ENCODE results near the gene MST1.

Gene MST1

DNA sequence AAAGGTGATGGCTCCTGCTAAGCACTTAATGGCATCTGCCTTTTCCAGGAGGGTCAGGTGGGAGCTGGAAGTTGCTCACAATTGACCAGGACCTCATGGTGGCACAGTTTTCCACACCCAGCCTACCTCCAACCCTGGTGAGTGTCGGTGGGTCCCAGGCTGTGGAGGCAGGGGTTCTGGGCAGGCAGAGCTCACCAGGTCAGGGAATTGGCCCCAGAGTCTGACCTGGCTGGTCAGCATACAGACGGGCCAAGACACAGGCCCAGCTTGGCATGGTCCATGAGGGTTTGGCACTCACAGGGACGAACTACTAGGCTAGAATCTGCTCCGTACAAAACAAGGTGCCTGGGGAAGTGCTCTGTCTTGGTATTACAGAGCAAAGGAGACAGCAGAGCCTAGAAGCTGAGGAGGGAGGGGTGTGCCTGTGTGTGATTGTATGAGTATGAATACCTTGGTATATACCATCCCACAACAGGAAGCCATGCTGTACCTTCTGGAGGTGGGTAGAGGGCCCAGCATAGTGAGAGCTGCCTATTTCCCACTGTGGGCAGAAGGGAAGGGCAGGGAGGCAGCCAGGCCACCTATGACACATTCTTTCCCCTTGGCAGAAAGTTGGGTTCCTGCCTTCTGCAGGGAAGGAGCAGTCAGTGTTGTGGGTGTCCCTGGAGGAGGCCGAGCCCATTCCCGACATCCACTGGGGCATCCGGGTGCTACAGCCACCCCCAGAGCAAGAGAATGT lies 8.6 kb downstream of the MST1 start:
- DNase-seq (ENCODE audit: low read depth in 1 of 2, low spot score in 1 of 2): no peak

DNA sequence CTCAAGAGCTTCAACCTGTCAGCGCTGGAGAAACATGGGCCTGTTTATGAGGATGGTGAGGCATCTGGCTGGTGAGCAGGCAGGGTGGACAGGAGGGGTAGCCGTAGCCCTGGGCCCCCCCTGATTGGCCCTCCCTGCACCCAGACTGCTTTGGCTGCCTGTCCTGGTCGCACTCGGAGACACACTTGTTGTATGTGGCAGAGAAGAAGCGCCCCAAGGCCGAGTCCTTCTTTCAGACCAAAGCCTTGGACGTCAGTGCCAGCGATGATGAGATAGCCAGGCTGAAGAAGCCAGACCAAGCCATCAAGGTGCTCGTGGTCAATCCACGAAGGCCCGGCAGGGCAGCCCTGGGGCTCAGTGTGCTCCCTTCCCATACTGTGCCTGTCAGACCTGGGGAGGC lies 13.4 kb downstream of the MST1 start:
- DNase-seq (ENCODE audit: low read depth in 1 of 2, low spot score in 1 of 2): no peak

DNA sequence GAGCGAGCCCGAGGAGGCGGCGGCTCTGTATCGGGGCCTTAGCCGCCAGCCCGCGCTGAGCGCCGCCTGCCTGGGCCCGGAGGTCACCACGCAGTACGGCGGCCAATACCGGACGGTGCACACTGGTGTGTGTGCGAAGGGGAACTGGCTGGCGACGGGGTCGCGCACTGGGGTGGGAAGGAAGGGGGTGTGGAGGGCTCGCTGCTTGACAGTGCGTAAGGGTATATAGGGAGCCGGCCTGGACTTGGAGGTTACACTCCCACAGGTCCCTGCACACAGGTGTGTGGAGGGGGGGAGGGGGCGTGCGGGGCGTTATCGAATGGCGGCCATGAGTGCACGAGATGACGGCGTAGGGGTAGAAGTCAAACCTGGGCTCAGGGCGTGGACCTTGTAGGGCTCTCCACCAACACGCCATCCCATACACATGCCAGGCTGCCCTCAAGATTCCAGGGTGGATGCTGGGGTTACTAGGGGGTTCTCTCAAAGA lies 14.7 kb downstream of the MST1 start:
- DNase-seq (ENCODE audit: low read depth in 1 of 2, low spot score in 1 of 2): peak in 1 of 2 donors; percentile 25

DNA sequence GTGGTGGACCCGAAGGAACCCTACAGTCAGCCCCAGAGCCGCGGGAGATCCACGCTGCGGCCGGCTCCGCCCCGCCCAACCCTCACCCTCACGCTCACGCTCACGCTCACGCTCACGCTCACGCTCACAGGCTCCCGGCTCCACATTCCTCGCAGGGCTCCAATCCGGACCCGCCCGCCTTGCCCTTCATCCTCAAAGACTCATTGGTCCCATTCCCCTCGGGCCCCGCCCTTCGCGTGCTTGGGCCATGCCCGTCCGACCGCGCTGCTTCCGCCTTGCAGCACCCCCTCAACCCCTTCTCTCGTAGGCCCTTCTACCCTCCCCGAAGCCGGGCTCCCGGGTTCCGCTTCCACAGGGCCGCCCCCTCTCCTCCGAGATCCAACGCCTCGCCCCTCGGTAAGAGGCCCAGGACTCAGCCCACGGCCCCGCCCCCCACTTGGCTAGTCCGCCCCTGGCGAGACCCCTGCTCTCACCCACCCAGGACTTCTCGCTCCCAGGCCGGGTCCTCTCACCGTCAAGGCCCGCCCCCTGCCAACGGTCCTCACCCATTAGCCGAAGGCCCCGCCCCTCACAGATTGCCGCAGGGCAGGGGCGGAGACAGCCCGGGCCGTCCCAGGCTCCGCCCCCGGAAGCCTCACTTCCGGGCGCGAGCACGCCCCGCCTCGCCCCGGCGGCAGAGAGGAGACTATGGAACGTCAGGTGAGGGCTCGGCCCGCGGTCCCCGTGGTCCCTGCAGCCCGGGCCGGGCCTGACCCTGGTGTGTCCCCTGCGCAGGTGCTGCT lies 15.4 kb downstream of the MST1 start, which contains the start of gene APEH:
TSS of gene APEH (plus strand) at position 637 of the 782 bp plus-strand sequence. CDS start at position 688, 51 bp downstream.
- peak; percentile 94 to 99 for DNase-seq (ENCODE audit: low read depth in 1 of 2, low spot score in 1 of 2)

DNA sequence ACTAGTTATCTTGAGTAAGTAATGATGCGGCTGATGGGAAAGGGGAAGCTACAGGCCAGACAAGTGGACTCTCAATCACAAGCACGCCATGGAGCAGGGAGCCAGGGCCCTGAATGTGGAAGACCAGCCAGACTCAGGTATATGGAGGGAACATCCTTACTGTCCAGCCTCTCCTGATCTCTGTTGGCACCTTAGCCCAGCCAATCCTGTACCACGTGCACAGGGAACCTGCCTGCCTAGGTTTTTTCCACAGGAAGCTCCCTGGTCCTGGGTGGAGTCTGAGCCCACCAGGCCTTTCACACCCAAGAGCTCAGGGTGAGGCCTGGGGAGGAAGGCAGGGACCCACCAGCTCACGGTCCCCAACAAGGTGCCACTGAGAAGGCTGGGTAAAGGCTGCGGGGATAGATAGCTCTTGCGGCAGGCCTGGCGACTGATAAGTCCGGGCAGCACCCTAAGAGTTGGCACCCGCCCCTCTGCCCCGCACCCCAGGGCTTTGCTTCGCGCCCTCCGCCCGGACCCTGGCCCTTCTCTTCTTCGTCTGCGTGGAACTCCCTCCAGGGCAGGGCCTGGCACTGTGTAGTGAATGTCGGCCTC lies 16.1 kb downstream of the MST1 start:
- peak in 1 of 2 donors; percentile 19 for DNase-seq (ENCODE audit: low read depth in 1 of 2, low spot score in 1 of 2)

DNA sequence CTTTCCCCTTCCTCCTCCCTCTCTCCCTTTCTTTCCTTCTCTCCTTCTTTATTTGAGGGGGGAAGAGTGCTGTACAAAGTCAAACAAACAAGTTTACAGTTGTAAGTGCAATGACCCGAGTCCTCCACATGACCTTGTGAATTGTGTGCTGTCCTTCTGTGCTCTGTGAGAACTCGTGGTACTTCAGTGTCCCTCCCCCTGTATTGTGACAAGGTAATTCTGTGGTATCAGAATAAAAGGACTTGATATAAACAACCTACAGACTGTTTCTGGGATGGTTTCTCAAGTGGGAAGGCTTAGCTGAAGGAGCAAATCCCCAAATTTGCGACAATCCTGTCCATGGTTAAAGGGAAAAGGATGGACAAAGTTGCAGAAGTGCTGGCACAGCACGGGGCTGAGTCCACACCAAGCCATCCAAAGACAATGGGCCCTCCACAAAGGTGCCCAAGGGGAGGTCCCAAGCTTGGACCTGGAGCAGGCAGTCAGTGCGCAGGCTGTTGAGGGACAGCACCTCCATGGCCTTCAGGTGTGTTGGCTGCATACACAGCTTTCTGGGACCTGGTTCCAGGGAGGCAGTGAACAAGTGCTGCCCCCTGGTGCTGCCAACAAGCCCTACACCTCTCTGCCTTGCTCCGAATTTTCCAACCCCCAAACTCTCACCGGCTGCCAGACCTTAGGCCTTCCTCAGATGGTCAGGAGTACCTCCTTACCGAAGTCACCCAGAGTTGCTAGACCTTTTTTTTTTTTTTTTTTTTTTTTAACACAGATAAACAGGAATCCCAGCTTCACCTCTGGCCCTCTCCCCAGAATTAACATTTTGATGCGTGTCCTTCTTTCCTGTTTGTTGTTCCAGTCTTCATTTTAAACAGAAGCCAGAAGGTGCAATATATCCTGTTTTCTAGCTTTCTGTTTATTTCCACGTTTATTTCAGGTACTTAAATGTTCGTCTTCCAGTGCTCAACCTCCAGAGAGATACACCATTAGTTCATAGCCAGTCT lies 17.7 kb downstream of the MST1 start:
- DNase-seq (ENCODE audit: low read depth in 1 of 2, low spot score in 1 of 2): peak; percentile 52 to 67

DNA sequence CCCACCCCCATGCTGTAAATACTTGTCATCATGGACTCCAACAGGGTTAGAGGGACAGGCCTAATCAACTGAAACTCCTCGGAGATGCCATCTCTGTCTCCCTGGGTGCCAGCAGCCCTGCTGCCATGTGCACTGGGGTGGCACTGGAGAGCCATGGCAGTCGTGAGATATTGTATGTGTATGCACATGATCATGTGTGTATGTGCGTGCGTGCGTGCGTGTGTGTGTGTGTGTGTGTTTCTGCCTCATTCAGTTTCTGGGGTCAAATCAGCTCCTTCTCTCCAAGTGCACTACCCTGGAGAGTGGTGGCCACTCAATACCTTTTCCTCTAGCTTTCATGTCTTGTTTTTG lies 18.4 kb downstream of the MST1 start:
- no peak for DNase-seq (ENCODE audit: low read depth in 1 of 2, low spot score in 1 of 2)

DNA sequence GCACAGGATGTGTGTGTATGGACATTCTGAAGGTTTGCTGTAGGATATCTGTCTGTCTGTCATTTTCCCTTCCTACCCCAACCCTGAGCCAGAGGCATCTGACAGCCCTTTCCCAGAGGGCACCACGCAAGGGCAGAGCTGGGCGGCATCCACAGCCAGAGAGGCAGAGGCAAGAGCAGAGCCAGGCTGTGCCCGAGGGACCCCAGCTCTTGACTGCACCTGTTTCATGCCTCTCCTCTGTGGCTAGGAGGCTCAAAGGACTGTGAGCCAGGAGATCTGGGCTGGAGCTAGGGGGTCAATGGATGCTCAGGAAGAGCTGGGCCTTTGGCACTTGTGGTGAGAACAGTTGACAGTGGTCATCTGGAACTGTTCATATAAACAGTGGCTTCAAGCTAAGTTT lies 19.9 kb downstream of the MST1 start:
- DNase-seq (ENCODE audit: low read depth in 1 of 2, low spot score in 1 of 2): no peak

DNA sequence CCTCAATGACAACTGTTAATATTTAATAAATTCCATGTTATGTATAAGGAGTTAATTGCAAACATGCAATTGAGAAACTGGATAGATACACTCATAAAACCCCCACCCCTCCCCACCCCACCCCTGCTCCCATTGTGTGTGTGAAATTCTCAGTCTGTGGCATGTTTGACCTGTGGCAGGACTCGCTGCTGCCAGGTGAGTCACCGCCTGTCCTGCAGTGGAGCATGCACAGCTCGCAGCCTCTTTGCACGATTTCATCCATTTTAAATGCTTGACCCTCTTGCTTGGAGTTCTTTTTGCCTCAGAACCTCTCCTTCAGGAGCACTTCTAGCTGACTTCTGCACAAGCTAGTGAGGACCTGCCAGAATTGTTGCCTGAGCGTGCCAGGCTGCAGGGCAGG lies 20.4 kb downstream of the MST1 start:
- DNase-seq (ENCODE audit: low read depth in 1 of 2, low spot score in 1 of 2): no peak

DNA sequence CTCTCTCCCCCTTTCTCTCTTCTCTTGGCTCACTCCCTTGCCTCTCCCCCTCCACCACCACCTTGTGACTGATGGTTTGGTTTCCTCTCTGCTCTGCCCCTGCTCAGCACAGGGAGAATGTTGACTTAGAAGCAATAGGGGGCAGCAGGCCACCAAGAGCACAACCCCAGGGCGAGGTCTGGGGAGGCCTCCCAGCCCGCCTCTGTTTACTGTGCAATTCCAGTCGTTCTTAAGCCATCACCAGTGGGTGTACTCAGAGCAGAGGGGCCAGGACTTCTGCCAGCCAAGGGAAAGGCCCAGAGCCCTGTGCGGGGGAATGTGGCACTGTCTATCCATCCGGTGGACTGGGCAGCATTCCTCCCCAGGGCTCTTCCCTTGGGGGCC lies 20.9 kb downstream of the MST1 start:
- DNase-seq (ENCODE audit: low read depth in 1 of 2, low spot score in 1 of 2): no peak

DNA sequence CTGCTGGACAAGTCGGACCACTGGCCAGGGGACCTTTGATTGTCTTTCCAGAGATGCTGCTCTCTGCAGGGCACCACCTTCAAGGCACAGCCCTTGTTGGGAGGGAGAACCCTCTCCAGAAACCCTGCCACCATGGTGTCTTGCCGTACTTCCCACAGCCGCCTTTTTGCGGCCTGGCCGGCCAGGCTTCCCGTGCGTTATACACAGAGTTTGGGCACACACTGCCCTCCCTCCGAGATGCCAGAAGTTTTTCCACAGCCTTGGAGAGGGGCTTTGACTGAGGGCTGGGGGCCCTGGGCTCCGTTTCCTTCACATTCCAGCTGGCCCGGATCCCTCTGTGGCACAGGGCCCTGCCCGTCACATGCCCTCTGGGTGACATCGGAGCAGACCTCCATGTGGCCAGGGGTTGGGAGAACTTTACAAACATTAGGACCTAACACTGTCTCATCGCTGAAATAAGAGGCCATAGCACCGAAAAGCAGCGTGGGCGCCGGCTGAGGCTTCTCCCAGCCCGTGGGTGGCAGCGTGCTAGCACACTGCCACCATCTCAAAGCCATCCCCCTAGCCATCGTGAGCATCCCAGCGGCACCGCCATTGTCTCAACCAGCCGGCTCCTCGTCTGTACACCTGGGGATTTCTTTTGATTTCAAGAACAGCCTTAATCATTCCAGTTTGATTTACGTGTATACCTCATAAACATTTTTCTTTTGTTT lies 21.4 kb downstream of the MST1 start:
- DNase-seq (ENCODE audit: low read depth in 1 of 2, low spot score in 1 of 2): no peak

DNA sequence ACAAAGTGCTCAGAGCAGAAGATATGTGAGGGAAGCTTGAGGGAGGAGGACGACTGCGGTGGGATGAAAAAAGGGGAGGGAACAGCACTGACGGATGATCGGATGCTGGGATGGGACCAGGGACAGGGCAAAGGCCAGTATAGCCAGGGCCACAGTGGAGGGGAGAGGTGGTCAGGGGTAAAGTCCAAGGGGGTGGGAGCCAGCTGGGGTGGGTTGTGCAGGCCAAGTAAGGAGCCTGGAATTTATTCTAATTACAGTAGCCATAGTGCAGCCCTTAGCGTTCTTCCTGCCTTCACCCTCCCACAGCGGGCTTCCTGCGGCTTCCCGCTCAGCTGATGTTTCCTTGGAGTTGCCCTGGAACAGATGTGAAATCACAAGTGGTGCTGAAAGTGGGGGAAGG lies 22.7 kb downstream of the MST1 start:
- no peak for DNase-seq (ENCODE audit: low read depth in 1 of 2, low spot score in 1 of 2)

DNA sequence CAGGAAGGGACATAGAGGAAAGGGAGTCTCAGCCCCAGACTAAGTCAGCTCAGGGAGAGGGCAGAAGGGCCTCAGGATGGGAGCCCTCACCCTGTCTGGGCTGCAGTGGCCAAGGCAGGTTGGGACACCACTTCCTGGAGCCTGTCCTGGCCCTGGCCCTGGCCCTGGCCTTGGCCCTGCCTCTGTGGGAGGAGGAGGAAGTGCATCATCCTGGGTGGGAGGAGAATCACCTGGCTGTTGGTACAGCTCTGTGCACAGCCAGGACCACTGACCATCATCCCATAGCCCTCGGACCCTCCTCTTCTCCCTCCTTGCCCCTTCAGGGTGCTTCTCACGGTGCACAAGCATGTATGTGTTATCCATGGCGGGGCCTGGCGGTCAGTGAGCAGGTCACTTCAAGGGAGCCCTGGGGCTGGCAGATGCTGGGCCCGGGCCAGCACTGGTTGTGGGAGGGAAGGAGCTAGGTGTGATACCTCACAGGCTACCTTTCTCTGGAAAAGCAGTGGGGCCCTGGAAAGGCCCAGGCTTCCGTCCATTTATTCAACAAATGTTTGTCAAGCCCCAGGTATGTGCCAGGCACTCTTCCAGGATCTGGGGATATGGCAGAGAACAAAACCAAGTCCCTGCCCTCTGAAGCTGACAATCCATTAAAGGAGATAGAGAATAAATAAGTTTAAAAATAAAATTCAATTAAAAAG lies 23.3 kb downstream of the MST1 start:
- DNase-seq (ENCODE audit: low read depth in 1 of 2, low spot score in 1 of 2): no peak

DNA sequence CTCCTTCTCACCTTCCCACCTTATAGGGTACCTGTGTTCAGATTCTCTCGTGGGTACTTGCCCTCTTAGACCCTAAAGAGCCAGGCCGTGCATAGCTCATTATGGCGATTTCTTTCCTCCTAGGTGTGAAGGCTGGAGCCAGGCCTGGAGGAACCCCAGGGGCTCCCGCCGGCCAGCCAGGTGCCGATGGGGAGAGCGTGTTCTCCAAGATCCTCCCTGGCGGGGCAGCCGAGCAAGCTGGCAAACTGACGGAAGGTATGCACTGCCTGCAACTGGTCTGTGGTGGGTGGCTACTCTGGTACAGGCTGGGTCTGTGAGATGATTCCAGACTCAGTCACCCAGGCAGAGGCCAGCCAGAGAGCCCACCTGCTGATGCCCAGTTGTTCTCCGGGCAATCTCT lies 25.0 kb downstream of the MST1 start:
- no peak for DNase-seq (ENCODE audit: low read depth in 1 of 2, low spot score in 1 of 2)

DNA sequence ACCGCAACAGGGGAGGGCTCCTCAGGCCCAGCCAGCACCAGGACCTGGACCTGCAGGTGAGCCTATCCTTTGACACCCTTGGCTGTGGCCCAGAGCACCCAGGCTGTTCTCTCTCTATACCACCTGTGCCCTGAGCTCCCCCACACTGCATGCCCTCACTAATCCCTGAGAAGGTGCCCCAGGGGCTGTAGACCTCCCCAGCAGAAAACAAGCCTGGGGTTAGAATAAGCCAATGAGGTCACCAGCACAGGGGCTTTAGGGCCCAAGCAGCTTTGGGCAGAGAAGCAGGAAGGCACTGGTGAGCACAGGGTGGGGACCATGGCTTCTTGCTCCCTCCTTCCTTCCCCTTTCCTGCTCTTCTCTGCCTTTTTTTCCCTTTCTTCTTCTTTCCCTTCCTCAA lies 25.4 kb downstream of the MST1 start:
- DNase-seq (ENCODE audit: low read depth in 1 of 2, low spot score in 1 of 2): no peak

DNA sequence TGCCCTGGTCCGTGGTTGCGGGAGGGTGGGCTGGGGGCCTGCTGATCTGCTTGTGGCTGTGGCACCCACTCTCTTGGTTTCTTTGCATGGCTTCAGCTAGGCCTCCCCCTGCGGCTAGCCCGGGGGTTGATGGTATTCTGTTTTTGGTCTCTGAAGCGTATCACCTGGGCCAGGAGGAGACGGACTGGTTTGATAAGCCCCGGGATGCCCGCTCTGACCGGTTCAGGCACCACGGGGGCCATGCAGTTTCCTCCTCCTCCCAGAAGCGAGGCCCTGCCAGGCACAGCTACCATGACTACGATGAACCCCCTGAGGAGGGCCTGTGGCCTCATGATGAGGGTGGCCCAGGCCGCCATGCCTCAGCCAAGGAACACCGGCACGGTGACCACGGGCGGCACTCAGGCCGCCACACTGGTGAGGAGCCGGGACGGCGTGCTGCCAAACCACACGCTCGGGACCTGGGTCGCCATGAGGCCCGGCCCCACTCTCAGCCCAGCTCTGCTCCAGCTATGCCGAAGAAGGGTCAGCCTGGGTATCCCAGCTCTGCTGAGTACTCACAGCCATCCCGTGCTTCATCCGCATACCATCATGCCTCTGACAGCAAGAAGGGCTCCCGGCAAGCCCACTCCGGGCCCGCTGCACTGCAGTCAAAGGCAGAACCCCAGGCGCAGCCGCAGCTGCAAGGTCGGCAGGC lies 26.4 kb downstream of the MST1 start:
- no peak for DNase-seq (ENCODE audit: low read depth in 1 of 2, low spot score in 1 of 2)

DNA sequence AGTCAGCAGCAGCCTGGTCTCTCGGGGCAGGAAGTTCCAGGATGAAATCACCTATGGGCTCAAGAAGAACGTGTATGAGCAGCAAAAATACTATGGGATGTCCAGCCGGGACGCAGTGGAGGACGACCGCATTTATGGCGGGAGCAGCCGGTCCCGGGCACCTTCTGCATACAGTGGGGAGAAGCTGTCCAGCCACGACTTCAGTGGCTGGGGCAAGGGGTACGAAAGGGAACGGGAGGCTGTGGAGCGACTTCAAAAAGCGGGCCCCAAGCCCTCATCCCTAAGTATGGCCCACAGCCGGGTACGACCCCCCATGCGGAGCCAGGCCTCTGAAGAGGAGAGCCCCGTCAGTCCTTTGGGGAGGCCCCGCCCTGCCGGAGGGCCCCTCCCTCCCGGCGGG lies 27.3 kb downstream of the MST1 start:
- no peak for DNase-seq (ENCODE audit: low read depth in 1 of 2, low spot score in 1 of 2)

DNA sequence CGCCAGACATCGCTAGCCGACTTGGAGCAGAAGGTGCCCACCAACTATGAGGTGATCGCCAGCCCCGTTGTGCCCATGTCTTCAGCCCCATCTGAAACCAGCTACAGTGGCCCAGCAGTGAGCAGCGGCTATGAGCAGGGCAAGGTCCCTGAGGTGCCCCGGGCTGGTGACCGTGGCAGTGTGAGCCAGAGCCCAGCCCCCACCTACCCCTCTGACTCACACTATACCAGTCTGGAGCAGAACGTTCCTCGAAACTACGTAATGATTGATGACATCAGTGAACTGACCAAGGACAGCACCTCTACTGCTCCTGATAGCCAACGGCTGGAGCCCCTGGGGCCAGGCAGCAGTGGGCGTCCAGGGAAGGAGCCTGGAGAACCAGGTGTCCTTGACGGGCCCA lies 28.0 kb downstream of the MST1 start:
- DNase-seq (ENCODE audit: low read depth in 1 of 2, low spot score in 1 of 2): no peak

DNA sequence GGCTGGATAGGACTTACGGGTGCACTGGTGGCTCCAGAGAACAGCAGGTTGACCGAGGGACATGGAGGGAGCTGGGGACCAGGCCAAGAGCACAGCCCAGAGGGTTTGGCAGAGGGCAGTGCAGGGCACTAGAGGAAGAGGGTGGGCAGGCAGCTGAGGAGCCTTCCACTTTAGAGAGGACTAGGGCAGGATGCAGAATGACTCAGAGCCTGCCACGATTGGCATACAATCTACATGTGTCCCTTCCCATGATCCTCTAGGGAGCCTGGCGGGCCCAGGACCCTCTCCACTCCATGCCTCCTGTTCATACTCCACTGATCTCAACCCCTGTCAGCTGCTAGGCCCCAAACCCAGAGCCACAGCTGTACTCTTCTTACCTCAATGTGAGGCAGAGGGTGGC lies 29.5 kb downstream of the MST1 start:
- DNase-seq (ENCODE audit: low read depth in 1 of 2, low spot score in 1 of 2): no peak
